Vagina (tissue), 2 donors: ENCODE measurements around the gene RAMP1. TPM values are rescaled to one million over a fixed set of nuclear protein-coding genes. Genes with fewer than 3 reads are reported as not detected.
"Not testable (repeated sequence)": the region's sequence is repeated elsewhere in the genome, so short reads cannot be mapped to it uniquely, and the experiment has no call there.

Experiments used
- DNase-seq, 2 donors: peaks; one replicate each; pipeline ENCODE4 v3.0.0-alpha.2; 2017; ENCODE audit errors: extremely low spot score in 2 of 2
- H3K27ac ChIP-seq: fragments of 200-600 bp; sonication (generic); one replicate; pipeline ENCODE4 v1.5.1; 2019
- H3K27me3 ChIP-seq: fragments of 200-600 bp; sonication (generic); one replicate; pipeline ENCODE4 v1.5.1; 2019
- H3K36me3 ChIP-seq, 2 donors: fragments of 200-600 bp; sonication (generic); one replicate each; pipeline ENCODE4 v1.5.1; 2017 to 2019
- H3K4me1 ChIP-seq: fragments of 200-600 bp; sonication (generic); one replicate; pipeline ENCODE4 v1.5.1; 2019
- H3K4me3 ChIP-seq, 2 donors: fragments of 200-600 bp; sonication (generic); 1 replicate in 1 of 2; 2 replicates in 1 of 2; pipeline ENCODE4 v1.5.1; 2016 to 2019
- H3K9me3 ChIP-seq: fragments of 200-600 bp; sonication (generic); one replicate; pipeline ENCODE4 v1.5.1; 2019
- POLR2A ChIP-seq, 2 donors: fragments of 450-650 bp; IDR thresholded peaks; one replicate each; pipeline ENCODE4 v1.6.1; 2017; ENCODE audit warnings: antibody characterized with exemption in 2 of 2, mild to moderate bottlenecking in 2 of 2, moderate library complexity in 2 of 2
- POLR2AphosphoS5 ChIP-seq, 2 donors: sonication (generic); formaldehyde crosslinking; IDR thresholded peaks; one replicate each; pipeline ENCODE4 v1.9.0; 2017; ENCODE audit warnings: antibody characterized with exemption in 2 of 2, mild to moderate bottlenecking in 2 of 2, low read depth in 1 of 2; ENCODE audit not compliant: insufficient read depth in 1 of 2
- intact Hi-C: fragments of 100-400 bp; cut with DNase I; formaldehyde crosslinking; loops from one replicate; pipeline ENCODE4 v1.15.1; 2023
- total RNA-seq: library from RNA; depleted of rRNA; stranded (reverse); fragments of >200 nt; gene quantifications from one replicate; pipeline ENCODE4 v1.2.3, GENCODE V29; 2016
- TF ChIP-seq, protein P1 (sequence below), 3 experiments: fragments of 450-650 bp in 2 of 3; fragments of 200-600 bp in 1 of 3; sonication (generic) in 1 of 3; IDR thresholded peaks; one replicate each; pipeline ENCODE4 v1.5.1; 2017 to 2019; ENCODE audit warnings: antibody characterized with exemption in 3 of 3, mild to moderate bottlenecking in 2 of 3, moderate library complexity in 2 of 3

RAMP1 gene
- total RNA-seq, 1 donor from 2014 or later: 120 TPM

GRCh38 chr2:237946423-237946822 lies 87.0 kb downstream of the RAMP1 start:
- TF ChIP-seq POLR2A (IDR thresholded peaks at IDR 0.05) (no peak), POLR2AphosphoS5 (IDR thresholded peaks at IDR 0.05; ENCODE audit: insufficient read depth in 1 of 2, low read depth in 1 of 2) (no peak)
- TF ChIP-seq, protein P1, sequence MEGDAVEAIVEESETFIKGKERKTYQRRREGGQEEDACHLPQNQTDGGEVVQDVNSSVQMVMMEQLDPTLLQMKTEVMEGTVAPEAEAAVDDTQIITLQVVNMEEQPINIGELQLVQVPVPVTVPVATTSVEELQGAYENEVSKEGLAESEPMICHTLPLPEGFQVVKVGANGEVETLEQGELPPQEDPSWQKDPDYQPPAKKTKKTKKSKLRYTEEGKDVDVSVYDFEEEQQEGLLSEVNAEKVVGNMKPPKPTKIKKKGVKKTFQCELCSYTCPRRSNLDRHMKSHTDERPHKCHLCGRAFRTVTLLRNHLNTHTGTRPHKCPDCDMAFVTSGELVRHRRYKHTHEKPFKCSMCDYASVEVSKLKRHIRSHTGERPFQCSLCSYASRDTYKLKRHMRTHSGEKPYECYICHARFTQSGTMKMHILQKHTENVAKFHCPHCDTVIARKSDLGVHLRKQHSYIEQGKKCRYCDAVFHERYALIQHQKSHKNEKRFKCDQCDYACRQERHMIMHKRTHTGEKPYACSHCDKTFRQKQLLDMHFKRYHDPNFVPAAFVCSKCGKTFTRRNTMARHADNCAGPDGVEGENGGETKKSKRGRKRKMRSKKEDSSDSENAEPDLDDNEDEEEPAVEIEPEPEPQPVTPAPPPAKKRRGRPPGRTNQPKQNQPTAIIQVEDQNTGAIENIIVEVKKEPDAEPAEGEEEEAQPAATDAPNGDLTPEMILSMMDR (IDR thresholded peaks at IDR 0.05): no peak
- intact Hi-C loops: no loop called here
- DNase-seq: no peak

GRCh38 chr2:237951354-237951753 lies 91.9 kb downstream of the RAMP1 start:
- H3K4me1 ChIP-seq, intact Hi-C loops, DNase-seq, H3K27me3 ChIP-seq, H3K27ac ChIP-seq, H3K9me3 ChIP-seq, H3K4me3 ChIP-seq, H3K36me3 ChIP-seq: not testable (repeated sequence)

More at GRCh38 chr2:237946423-237946822, 87.0 kb downstream of the RAMP1 start:
- H3K9me3 ChIP-seq: no peaks in the 10 kb centered on the region
- no peak overlapping the region for H3K4me3 ChIP-seq
- no peaks in the 10 kb centered on the region for H3K27me3 ChIP-seq
- H3K27ac ChIP-seq: no peak overlapping the region
- no peaks in the 10 kb centered on the region for H3K4me1 ChIP-seq
- H3K36me3 ChIP-seq: no peaks in the 10 kb centered on the region

- intact Hi-C loops: no loop called here
- Histone ChIP-seq H3K36me3 (no peaks in the 10 kb centered on the region), H3K4me3 (no peak overlapping the region), H3K9me3 (no peaks in the 10 kb centered on the region), H3K27ac (no peak overlapping the region), H3K4me1 (peaks cover 10% of the 10 kb centered on the region), H3K27me3 (no peaks in the 10 kb centered on the region)
- TF ChIP-seq, protein P1 (IDR thresholded peaks at IDR 0.05): no peak
- TF ChIP-seq POLR2A (IDR thresholded peaks at IDR 0.05): no peak
- no peak for TF ChIP-seq POLR2AphosphoS5 (IDR thresholded peaks at IDR 0.05; ENCODE audit: insufficient read depth in 1 of 2, low read depth in 1 of 2)
- no peak for DNase-seq
These were observed 92.5 kb downstream of the RAMP1 start for GRCh38 chr2:237951878-237952277.

- intact Hi-C loops: no loop called here
- no peaks in the 10 kb centered on the region for H3K9me3 ChIP-seq
- DNase-seq: no peak
- no peaks in the 10 kb centered on the region for H3K36me3 ChIP-seq
- peaks cover 10% of the 10 kb centered on the region for H3K4me1 ChIP-seq
- no peaks in the 10 kb centered on the region for H3K27me3 ChIP-seq
- TF ChIP-seq, protein P1 (IDR thresholded peaks at IDR 0.05): no peak
- no peak for TF ChIP-seq POLR2AphosphoS5 (IDR thresholded peaks at IDR 0.05; ENCODE audit: insufficient read depth in 1 of 2, low read depth in 1 of 2)
- no peak overlapping the region for H3K4me3 ChIP-seq
- no peak overlapping the region for H3K27ac ChIP-seq
These were observed 93.4 kb downstream of the RAMP1 start for GRCh38 chr2:237952851-237953250.

- intact Hi-C loops: no loop called here
- Histone ChIP-seq H3K27ac (no peak overlapping the region), H3K4me3 (peak overlapping the region; percentile 26 to 44), H3K27me3 (no peaks in the 10 kb centered on the region), H3K4me1 (peaks cover 10% of the 10 kb centered on the region), H3K36me3 (no peaks in the 10 kb centered on the region), H3K9me3 (no peaks in the 10 kb centered on the region)
- no peak for DNase-seq
- TF ChIP-seq, protein P1 (IDR thresholded peaks at IDR 0.05): no peak
- no peak for TF ChIP-seq POLR2AphosphoS5 (IDR thresholded peaks at IDR 0.05; ENCODE audit: insufficient read depth in 1 of 2, low read depth in 1 of 2)
- no peak for TF ChIP-seq POLR2A (IDR thresholded peaks at IDR 0.05)
These were observed 96.4 kb downstream of the RAMP1 start for GRCh38 chr2:237955640-237956401.
